ENCODE data around the gene VWA3B. TPM values are rescaled to one million over a fixed set of nuclear protein-coding genes. Genes with fewer than 3 reads are reported as not detected.
"Not testable (repeated sequence)": the region's sequence is repeated elsewhere in the genome, so short reads cannot be mapped to it uniquely, and the experiment has no call there.

VWA3B gene
- total and polyA plus RNA-seq, 12 donors = 0.06 to 1.4 (median 0.62) TPM; not detected in 1

DNA sequence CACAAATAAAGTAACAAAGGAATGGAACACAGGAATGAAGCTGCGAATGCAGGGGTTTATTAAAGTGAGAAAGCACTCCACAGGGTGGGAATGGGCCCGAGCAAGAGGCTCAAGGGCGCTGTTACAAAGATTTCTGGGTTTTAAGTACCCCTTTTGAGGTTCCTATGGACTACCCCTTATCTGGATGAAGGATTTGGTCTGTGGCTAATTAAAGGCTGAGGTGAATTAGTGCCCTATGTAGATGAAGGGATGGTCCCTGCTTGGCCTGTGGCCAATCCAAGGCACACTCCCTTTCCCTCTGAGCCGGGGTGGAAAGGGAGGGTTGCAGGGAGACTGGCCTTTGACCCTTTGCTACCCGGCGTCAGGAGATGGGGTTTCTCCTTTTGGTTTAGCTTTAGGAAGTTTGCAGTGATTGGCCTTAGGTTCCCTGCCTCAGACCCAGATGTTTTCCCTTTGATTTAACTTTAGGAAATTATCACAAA is 211.8 kb downstream of the VWA3B start:
- TF ChIP-seq CTCF (IDR thresholded peaks at IDR 0.05) = no peak
- Histone ChIP-seq H3K4me1 (peaks cover 0 to 12% (median 0%) of the 10 kb centered on the region in 9 donors), H3K27me3 (peaks cover 0 to 14% (median 0%) of the 10 kb centered on the region in 7 donors), H3K4me3 (no peak overlapping the region), H3K9me3 (no peaks in the 10 kb centered on the region), H3K27ac (no peak overlapping the region), H3K36me3 (no peaks in the 10 kb centered on the region)
- intact Hi-C loops (cut with DNase I) = no loop called here
- no peak for DNase-seq
- ATAC-seq = no peak
- 62% methylated on average over 6 of the region's 6 CpGs for WGBS, 2 donors

DNA sequence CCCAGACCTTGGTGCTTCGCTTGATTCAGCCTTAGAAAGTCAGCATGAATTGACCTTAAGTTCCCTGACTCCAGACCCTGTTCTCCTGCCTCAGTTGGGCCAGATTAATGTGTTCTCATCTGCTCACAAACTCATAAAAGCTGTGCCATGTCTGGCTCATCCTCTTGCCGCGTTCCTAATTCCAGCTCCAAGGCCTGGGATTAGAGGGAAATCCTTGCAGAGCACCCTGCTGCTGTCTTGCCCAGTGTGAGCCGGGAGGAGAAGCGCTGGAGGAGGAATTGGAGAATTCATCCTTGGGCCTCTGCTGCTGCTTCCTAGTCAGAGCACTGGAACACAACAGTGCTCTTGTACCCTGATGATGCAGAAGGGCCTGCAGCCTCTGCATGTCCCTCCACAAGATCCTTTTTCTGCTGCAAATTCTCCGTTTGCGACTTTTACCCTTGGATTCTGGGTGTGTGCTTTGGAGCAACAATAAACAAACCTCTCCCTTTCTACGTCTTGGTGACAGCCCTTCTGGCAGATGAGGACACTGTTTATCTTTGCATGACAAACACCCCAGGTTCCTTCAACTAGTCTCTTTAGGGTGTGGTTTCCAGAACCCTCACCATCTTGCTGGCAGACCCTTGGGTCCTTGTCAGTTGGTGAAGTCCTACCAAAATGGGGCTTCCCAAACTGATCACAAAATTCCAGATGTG is 212.4 kb downstream of the VWA3B start:
- Histone ChIP-seq H3K4me1 (peaks cover 0 to 12% (median 0%) of the 10 kb centered on the region in 9 donors), H3K27ac (no peak overlapping the region), H3K4me3 (no peak overlapping the region), H3K9me3 (no peaks in the 10 kb centered on the region), H3K36me3 (no peaks in the 10 kb centered on the region), H3K27me3 (peaks cover 0 to 14% (median 0%) of the 10 kb centered on the region in 7 donors)
- ATAC-seq (no peak), DNase-seq (no peak)
- WGBS, 2 donors = 73 to 75% methylated on average over 8 of the region's 8 CpGs
- TF ChIP-seq CTCF (IDR thresholded peaks at IDR 0.05) = no peak
- intact Hi-C loops (cut with DNase I) = no loop called here

DNA sequence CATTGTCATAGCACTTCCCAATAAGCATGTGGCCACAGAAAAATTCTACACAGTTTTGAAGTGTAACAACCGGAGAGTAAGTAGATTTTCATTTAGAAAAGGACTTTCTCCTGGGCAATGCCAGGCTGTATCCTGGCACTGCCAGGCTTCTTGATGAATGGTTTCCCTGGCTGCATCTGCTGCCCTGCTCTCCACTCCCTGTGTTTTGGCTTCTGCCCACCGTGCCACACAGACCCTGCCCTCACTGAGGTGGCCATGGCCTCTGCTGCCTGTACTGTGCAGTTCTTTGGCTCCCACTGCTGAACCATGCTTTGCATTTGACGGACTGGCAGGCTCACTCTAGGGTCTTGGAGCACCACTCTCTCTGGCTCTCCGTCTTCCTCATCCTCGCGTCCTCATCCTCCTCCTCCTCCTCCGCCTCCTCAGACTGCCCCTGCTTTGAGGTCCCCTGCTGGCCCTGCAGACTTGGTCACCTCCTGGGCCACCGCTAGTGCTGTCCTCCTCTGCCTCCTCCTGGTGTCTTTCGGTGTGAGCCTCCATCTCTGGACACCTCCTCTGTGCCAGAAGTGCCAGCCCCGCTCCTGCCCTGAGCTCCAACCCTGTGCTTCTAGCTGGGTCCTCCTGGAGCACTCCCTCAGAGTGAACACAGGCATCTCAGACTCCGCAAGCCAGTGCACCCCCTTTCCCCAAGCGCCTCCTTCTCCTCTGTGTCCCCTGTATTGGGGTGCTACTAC is 213.3 kb downstream of the VWA3B start:
- H3K4me1 ChIP-seq = peaks cover 0 to 4% (median 0%) of the 10 kb centered on the region in 9 donors
- no peak overlapping the region for H3K4me3 ChIP-seq
- intact Hi-C loops (cut with DNase I) = no loop called here
- no peak overlapping the region for H3K27ac ChIP-seq
- DNase-seq = no peak
- H3K27me3 ChIP-seq = peaks cover 0 to 10% (median 0%) of the 10 kb centered on the region in 7 donors
- H3K36me3 ChIP-seq = no peaks in the 10 kb centered on the region
- no peak for ATAC-seq
- no peaks in the 10 kb centered on the region for H3K9me3 ChIP-seq
- WGBS, 2 donors = 88 to 90% methylated on average over 12 of the region's 12 CpGs
- TF ChIP-seq CTCF (IDR thresholded peaks at IDR 0.05) = no peak

DNA sequence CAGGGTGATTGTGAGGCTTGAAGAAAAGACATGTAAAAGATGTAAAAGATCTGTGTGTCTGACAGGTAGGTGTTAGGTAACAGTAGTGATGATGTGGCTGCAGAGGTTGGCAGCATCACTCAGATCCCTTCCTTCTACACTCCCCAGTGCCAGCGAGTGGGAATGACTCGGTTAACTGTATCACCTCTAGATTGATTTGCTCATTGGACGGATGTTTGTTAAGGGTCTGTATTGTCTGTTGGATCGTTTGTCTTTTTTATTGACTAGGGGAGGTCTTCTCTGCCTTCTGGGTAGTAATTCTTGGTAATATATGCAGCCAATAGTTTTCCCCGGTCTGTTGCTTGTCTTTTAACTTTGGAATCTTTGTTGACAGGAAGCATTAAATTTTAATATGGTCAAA is 214.5 kb downstream of the VWA3B start:
- no peak overlapping the region for H3K27ac ChIP-seq
- H3K4me3 ChIP-seq = no peak overlapping the region
- no peaks in the 10 kb centered on the region for H3K9me3 ChIP-seq
- no peak for TF ChIP-seq CTCF (IDR thresholded peaks at IDR 0.05)
- DNase-seq = no peak
- ATAC-seq = no peak
- H3K36me3 ChIP-seq = no peaks in the 10 kb centered on the region
- intact Hi-C loops (cut with DNase I) = no loop called here
- H3K27me3 ChIP-seq = peaks cover 0 to 18% (median 0%) of the 10 kb centered on the region in 7 donors
- no peaks in the 10 kb centered on the region for H3K4me1 ChIP-seq
- WGBS, 2 donors = 70 to 79% methylated on average over 5 of the region's 5 CpGs

GRCh38 chr2:98307131-98307696 is 220.2 kb downstream of the VWA3B start:
- ATAC-seq; H3K9me3 ChIP-seq; H3K27ac ChIP-seq; intact Hi-C loops (cut with DNase I); DNase-seq; H3K36me3 ChIP-seq; H3K4me1 ChIP-seq; H3K4me3 ChIP-seq: not testable (repeated sequence)
- 85 to 86% methylated on average over 9 of the region's 9 CpGs for WGBS, 2 donors
- peaks cover 0 to 50% (median 16%) of the 10 kb centered on the region in 7 donors for H3K27me3 ChIP-seq

All from heart right ventricle (tissue), 16 donors.